ENCODE results near the gene APCDD1L.

DNA sequence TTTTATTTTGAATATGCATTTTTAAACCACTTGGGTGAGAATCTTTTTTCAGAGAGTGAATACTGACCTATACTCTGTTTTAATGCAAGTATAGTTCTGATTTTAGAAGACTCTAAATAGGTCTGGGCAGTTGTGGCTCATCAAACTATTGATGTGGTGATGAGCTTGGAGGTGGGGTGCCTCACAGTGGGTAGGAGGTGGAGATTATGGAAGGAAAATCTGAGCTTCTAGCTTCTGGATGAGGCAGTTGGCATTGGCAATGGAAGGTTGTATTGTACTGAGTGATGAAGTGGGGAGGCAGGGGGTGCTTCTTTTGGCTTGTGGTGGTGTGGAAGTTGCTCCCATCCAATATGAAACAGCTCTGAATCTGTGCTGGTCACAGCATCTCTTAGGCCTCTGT is 73.5 kb downstream of the APCDD1L start:
- TF ChIP-seq EZH2 (IDR thresholded peaks at IDR 0.05) (no peak), POLR2AphosphoS5 (IDR thresholded peaks at IDR 0.05; ENCODE audit: borderline replicate concordance, low read depth, low read length) (no peak)
